Stimulated activated CD8-positive, alpha-beta memory T cell treated with anti-CD3 and anti-CD28 coated beads, Interleukin-7, amount 100 ng/mL, for 48 hours (primary cell): Measurements from ENCODE around the gene LRMDA.

Experiments
- DNase-seq, 2 donors: peaks; one replicate each; pipeline ENCODE4 v3.0.0-alpha.2; 2020; ENCODE audit warnings: low read depth in 1 of 2; ENCODE audit errors: extremely low read depth in 1 of 2

Gene LRMDA

GRCh38 chr10:75531571-75532031, 100.2 kb downstream of the LRMDA start:
- no peak for DNase-seq

GRCh38 chr10:75532253-75532924, 101.0 kb downstream of the LRMDA start:
- DNase-seq: no peak

- no peak for DNase-seq
Observed at GRCh38 chr10:75538144-75538543, 106.7 kb downstream of the LRMDA start.

- no peak for DNase-seq
Observed at GRCh38 chr10:75538765-75539164, 107.3 kb downstream of the LRMDA start.

- no peak for DNase-seq
Observed at GRCh38 chr10:75540357-75540966, 109.0 kb downstream of the LRMDA start.

- no peak for DNase-seq
Observed at GRCh38 chr10:75540981-75541380, 109.6 kb downstream of the LRMDA start.

- DNase-seq: no peak
Observed at GRCh38 chr10:75541411-75541810, 110.0 kb downstream of the LRMDA start.

GRCh38 chr10:75542084-75542483, 110.7 kb downstream of the LRMDA start:
- DNase-seq: no peak

- no peak for DNase-seq
Observed at GRCh38 chr10:75542906-75543305, 111.5 kb downstream of the LRMDA start.

GRCh38 chr10:75544386-75544785, 113.0 kb downstream of the LRMDA start:
- DNase-seq: no peak

GRCh38 chr10:75544993-75545706, 113.7 kb downstream of the LRMDA start:
- DNase-seq: no peak

- no peak for DNase-seq
Observed at GRCh38 chr10:75546004-75546403, 114.6 kb downstream of the LRMDA start.

- no peak for DNase-seq
Observed at GRCh38 chr10:75547391-75548298, 116.2 kb downstream of the LRMDA start.

- no peak for DNase-seq
Observed at GRCh38 chr10:75548356-75548755, 116.9 kb downstream of the LRMDA start.

- no peak for DNase-seq
Observed at GRCh38 chr10:75550191-75550590, 118.8 kb downstream of the LRMDA start.

GRCh38 chr10:75552171-75552570, 120.7 kb downstream of the LRMDA start:
- DNase-seq: no peak

GRCh38 chr10:75553550-75553949, 122.1 kb downstream of the LRMDA start:
- no peak for DNase-seq

- DNase-seq: no peak
Observed at GRCh38 chr10:75555323-75555722, 123.9 kb downstream of the LRMDA start.

GRCh38 chr10:75556320-75556719, 124.9 kb downstream of the LRMDA start:
- DNase-seq: no peak

GRCh38 chr10:75565286-75566251, 134.1 kb downstream of the LRMDA start:
- DNase-seq: no peak
